NCI-H1436 treated with DMSO at 0.1 percent for 48 hours (cell line): ENCODE results near the gene STAT6.

Experiments
- DNase-seq: peaks from one replicate; lab custom pipeline; 2025; lab: John Stamatoyannopoulos, UW

Gene STAT6

DNA sequence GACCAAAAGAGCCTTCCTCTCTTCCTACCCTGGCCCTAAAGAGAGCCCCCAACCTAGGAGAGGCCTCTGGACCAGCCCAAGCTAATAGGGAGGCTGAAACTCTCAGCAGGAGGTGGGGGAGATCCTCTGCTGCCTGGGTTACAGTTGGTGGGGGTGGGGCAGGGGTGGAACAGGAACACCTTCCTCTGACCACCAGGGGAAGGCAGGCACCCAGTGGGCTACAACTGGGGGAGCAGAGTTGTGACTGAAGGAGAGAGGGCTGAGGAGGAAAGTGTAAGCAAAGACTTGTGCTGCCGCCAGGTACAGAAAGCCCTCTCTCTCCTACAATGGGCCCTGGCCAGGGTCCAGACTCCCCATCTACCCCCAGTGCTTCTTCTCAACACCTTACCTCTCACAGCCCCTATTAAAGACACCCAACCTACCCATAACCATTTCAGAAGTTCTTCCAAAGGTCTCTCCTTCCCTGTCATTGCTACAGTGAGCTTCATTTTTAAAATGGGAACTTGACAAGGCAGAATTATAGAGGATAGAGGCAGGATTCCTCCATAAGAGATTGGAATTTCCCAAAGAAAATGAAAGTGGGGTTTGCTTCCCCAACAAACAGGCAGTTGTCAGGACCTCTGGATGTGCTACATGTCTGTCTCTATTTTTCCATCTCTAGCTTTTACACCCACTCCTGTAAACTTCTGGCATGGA is 62.6 kb downstream of the STAT6 start:
- DNase-seq: no peak

- DNase-seq: no peak
These were observed 63.2 kb downstream of the STAT6 start for GRCh38 chr12:57047981-57048380.

GRCh38 chr12:57046947-57047890 is 63.9 kb downstream of the STAT6 start:
- DNase-seq: no peak

- no peak for DNase-seq
These were observed 64.9 kb downstream of the STAT6 start for GRCh38 chr12:57046086-57046791.
